Measurements from ENCODE around the gene VGLL3. TPM values are rescaled to one million over a fixed set of nuclear protein-coding genes. Genes with fewer than 3 reads are reported as not detected.

VGLL3 gene
- polyA plus RNA-seq, 1 donor from 2014 or later = 0.06 TPM

DNA sequence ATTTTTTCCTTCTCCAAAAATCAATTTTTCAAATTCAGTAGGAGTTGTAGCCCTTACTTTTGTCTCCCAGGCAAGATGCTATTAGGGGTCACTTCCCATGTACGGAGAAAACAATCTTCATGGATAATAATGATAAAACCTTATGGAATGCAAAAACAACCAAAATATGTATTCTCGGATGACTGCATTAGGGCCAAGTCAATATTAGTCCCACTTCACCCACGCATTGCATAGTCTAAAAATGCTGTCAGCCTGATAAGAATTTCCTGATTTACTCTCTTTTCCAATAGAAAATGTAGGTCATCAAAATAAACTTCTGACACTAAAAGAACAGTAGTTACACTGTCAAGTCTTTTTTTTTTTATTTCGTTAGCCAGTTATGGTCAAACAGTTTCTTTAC is 2.7 kb downstream of the VGLL3 start:
- no peaks in the 10 kb centered on the region for H3K79me2 ChIP-seq (replicated peaks; ENCODE audit: insufficient read depth, low read length)

DNA sequence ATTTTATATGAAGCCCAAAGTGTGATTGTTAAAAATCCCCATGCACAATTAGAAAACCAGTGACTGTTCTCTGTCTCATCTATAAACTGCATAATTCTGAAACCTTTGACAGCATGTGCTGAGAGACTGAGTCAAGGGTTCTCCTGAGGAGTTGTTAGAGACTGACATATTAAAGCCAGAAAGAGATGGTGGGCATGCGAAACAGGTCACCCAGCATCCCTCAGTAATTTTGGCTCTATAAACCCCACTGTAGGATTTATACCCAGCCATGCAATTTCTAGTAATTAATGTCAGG is 3.6 kb downstream of the VGLL3 start:
- H3K27ac ChIP-seq (ENCODE audit: low read length) = no peak overlapping the region
- H3K79me2 ChIP-seq (replicated peaks; ENCODE audit: insufficient read depth, low read length) = no peaks in the 10 kb centered on the region
- no peak overlapping the region for H3K4me2 ChIP-seq (ENCODE audit: low read length)
- no peak overlapping the region for H3K4me3 ChIP-seq (ENCODE audit: low read length)
- no peaks in the 10 kb centered on the region for H3K9me2 ChIP-seq (ENCODE audit: insufficient read depth, low read length)
- no peaks in the 10 kb centered on the region for H3F3A ChIP-seq (ENCODE audit: insufficient read depth, low read length, poor library complexity, severe bottlenecking)
- H3K36me3 ChIP-seq (ENCODE audit: insufficient read depth, low read length) = no peaks in the 10 kb centered on the region
- H3K9ac ChIP-seq (ENCODE audit: low read length) = no peak overlapping the region
- H2AFZ ChIP-seq (ENCODE audit: low read depth, low read length) = no peak overlapping the region
- no peaks in the 10 kb centered on the region for H3K9me3 ChIP-seq (ENCODE audit: low read length)
- TF ChIP-seq SMC3 (conservative IDR thresholded peaks at IDR 0.05; ENCODE audit: poor library complexity) (no peak), TAF1 (IDR thresholded peaks at IDR 0.05; ENCODE audit: low read depth) (no peak), MXI1 (conservative IDR thresholded peaks at IDR 0.05; ENCODE audit: poor library complexity, severe bottlenecking) (no peak), EP300 (conservative IDR thresholded peaks at IDR 0.05; ENCODE audit: poor library complexity, severe bottlenecking) (no peak), RAD21 (conservative IDR thresholded peaks at IDR 0.05) (no peak), POLR2AphosphoS5 (IDR thresholded peaks at IDR 0.05) (no peak), EZH2 (IDR thresholded peaks at IDR 0.05; ENCODE audit: borderline replicate concordance, insufficient read depth, low read length, poor library complexity, severe bottlenecking) (no peak)
- TF ChIP-seq, protein P1, sequence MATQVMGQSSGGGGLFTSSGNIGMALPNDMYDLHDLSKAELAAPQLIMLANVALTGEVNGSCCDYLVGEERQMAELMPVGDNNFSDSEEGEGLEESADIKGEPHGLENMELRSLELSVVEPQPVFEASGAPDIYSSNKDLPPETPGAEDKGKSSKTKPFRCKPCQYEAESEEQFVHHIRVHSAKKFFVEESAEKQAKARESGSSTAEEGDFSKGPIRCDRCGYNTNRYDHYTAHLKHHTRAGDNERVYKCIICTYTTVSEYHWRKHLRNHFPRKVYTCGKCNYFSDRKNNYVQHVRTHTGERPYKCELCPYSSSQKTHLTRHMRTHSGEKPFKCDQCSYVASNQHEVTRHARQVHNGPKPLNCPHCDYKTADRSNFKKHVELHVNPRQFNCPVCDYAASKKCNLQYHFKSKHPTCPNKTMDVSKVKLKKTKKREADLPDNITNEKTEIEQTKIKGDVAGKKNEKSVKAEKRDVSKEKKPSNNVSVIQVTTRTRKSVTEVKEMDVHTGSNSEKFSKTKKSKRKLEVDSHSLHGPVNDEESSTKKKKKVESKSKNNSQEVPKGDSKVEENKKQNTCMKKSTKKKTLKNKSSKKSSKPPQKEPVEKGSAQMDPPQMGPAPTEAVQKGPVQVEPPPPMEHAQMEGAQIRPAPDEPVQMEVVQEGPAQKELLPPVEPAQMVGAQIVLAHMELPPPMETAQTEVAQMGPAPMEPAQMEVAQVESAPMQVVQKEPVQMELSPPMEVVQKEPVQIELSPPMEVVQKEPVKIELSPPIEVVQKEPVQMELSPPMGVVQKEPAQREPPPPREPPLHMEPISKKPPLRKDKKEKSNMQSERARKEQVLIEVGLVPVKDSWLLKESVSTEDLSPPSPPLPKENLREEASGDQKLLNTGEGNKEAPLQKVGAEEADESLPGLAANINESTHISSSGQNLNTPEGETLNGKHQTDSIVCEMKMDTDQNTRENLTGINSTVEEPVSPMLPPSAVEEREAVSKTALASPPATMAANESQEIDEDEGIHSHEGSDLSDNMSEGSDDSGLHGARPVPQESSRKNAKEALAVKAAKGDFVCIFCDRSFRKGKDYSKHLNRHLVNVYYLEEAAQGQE (IDR thresholded peaks at IDR 0.05; ENCODE audit: borderline replicate concordance) = no peak
- TF ChIP-seq, protein P2, sequence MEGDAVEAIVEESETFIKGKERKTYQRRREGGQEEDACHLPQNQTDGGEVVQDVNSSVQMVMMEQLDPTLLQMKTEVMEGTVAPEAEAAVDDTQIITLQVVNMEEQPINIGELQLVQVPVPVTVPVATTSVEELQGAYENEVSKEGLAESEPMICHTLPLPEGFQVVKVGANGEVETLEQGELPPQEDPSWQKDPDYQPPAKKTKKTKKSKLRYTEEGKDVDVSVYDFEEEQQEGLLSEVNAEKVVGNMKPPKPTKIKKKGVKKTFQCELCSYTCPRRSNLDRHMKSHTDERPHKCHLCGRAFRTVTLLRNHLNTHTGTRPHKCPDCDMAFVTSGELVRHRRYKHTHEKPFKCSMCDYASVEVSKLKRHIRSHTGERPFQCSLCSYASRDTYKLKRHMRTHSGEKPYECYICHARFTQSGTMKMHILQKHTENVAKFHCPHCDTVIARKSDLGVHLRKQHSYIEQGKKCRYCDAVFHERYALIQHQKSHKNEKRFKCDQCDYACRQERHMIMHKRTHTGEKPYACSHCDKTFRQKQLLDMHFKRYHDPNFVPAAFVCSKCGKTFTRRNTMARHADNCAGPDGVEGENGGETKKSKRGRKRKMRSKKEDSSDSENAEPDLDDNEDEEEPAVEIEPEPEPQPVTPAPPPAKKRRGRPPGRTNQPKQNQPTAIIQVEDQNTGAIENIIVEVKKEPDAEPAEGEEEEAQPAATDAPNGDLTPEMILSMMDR (IDR thresholded peaks at IDR 0.05; ENCODE audit: poor library complexity, severe bottlenecking) = no peak
- H4K20me1 ChIP-seq (ENCODE audit: insufficient read depth) = no peaks in the 10 kb centered on the region
- H3K27me3 ChIP-seq (ENCODE audit: insufficient read depth, low read depth, low read length) = peaks cover 21% of the 10 kb centered on the region

More for the DNA sequence above, 2.7 kb downstream of the VGLL3 start:
- TF ChIP-seq EZH2 (IDR thresholded peaks at IDR 0.05; ENCODE audit: borderline replicate concordance, insufficient read depth, low read length, poor library complexity, severe bottlenecking) (no peak), TAF1 (IDR thresholded peaks at IDR 0.05; ENCODE audit: low read depth) (no peak), MXI1 (conservative IDR thresholded peaks at IDR 0.05; ENCODE audit: poor library complexity, severe bottlenecking) (no peak)
- Histone ChIP-seq H3F3A (ENCODE audit: insufficient read depth, low read length, poor library complexity, severe bottlenecking) (no peaks in the 10 kb centered on the region), H3K9ac (ENCODE audit: low read length) (no peak overlapping the region), H3K36me3 (ENCODE audit: insufficient read depth, low read length) (no peaks in the 10 kb centered on the region), H3K9me3 (ENCODE audit: low read length) (no peaks in the 10 kb centered on the region), H3K27ac (ENCODE audit: low read length) (no peak overlapping the region), H3K4me2 (ENCODE audit: low read length) (no peak overlapping the region), H2AFZ (ENCODE audit: low read depth, low read length) (no peak overlapping the region), H3K4me3 (ENCODE audit: low read length) (no peak overlapping the region), H3K27me3 (ENCODE audit: insufficient read depth, low read depth, low read length) (peaks cover 21% of the 10 kb centered on the region), H4K20me1 (ENCODE audit: insufficient read depth) (no peaks in the 10 kb centered on the region), H3K9me2 (ENCODE audit: insufficient read depth, low read length) (no peaks in the 10 kb centered on the region)
